Heart right ventricle (tissue), 16 donors: ENCODE data around the gene CDH23. TPM values are rescaled to one million over a fixed set of nuclear protein-coding genes. Genes with fewer than 3 reads are reported as not detected.

Experiments used
- ATAC-seq, 8 donors: fragments of 200-7000 bp; cut with Tn5 transposase; one replicate each; pipeline ENCODE4 v1.9.1; 2020; ENCODE audit warnings: mild to moderate bottlenecking in 8 of 8, moderate library complexity in 8 of 8, moderate number of reproducible peaks in 1 of 8
- DNase-seq, 2 donors: peaks; one replicate each; pipeline ENCODE4 v3.0.0-alpha.2; 2020
- H3K27ac ChIP-seq, 10 donors: fragments of 200-600 bp; sonication (generic) in 2 of 10; one replicate each; pipeline versions ENCODE4 v1.5.0 to v1.8.0; 2020 to 2022; ENCODE audit warnings: mild to moderate bottlenecking in 3 of 10
- H3K27me3 ChIP-seq, 7 donors: fragments of 200-600 bp; one replicate each; pipeline ENCODE4 v1.8.0; 2021 to 2022; ENCODE audit warnings: mild to moderate bottlenecking in 2 of 7
- H3K36me3 ChIP-seq, 9 donors: fragments of 200-600 bp; sonication (generic) in 1 of 9; one replicate each; pipeline versions ENCODE4 v1.5.0 to v1.8.0; 2020 to 2022; ENCODE audit warnings: mild to moderate bottlenecking in 2 of 9
- H3K4me1 ChIP-seq, 9 donors: fragments of 200-600 bp; sonication (generic) in 1 of 9; one replicate each; pipeline versions ENCODE4 v1.5.0 to v1.8.0; 2020 to 2022; ENCODE audit warnings: mild to moderate bottlenecking in 4 of 9
- H3K4me3 ChIP-seq, 10 donors: fragments of 200-600 bp; sonication (generic) in 2 of 10; one replicate each; pipeline versions ENCODE4 v1.5.0 to v1.8.0; 2020 to 2022; ENCODE audit warnings: mild to moderate bottlenecking in 7 of 10, moderate library complexity in 2 of 10
- H3K9me3 ChIP-seq, 11 donors: fragments of 200-600 bp in 10 of 11; sonication (generic) in 2 of 11; one replicate each; pipeline versions ENCODE4 v1.5.0 to v1.8.0; 2013 to 2022; ENCODE audit warnings: mild to moderate bottlenecking in 2 of 11, control low read depth in 1 of 11, moderate library complexity in 1 of 11
- CTCF ChIP-seq, 9 donors: fragments of 200-600 bp; sonication (generic) in 2 of 9; IDR thresholded peaks; one replicate each; pipeline versions ENCODE4 v1.5.0 to v1.8.0; 2021 to 2022; ENCODE audit warnings: antibody characterized with exemption in 9 of 9, mild to moderate bottlenecking in 5 of 9, moderate library complexity in 1 of 9
- WGBS, 2 donors: extraction: QIAGEN DNeasy Blood & Tissue Kit; methylation state at CpG; one replicate each; pipeline ENCODE4 v1.1.7; 2013; ENCODE audit warnings: inconsistent platforms in 1 of 2; 5-methylcytosine and 5-hydroxymethylcytosine counted together
- intact Hi-C, 10 donors: fragments of 100-400 bp; cut with DNase I; formaldehyde crosslinking; loops; one replicate each; pipeline versions ENCODE4 v1.11.1 to v1.14.2; 2022
- polyA plus RNA-seq, 2 donors: library from polyadenylated mRNA; stranded (reverse); fragments of 200-250 nt; gene quantifications; one replicate each; pipeline ENCODE4 v1.2.3, GENCODE V29; 2013
- total RNA-seq, 10 donors: library from RNA; stranded (reverse); fragmentation: NEBNext Ultra II Directional in 3 of 10; extraction: Animal tissue kit (Norgen Biotek cat#: 25700) in 3 of 10; gene quantifications; one replicate each; pipeline versions ENCODE4 v1.2.1 to v1.2.4, GENCODE V29; 2021 to 2023
- donor health status: Arrhythmogenic right ventricular cardiomyopathy.
- donor health status: ischemic (EF 13 %, LVEDD 7.1; RV severe dilation, severe dysfunction).
- donor health status: healthy with polysubstance abuse.
- donor health status: DM: no; HTN: yes; CAD: no.
- donor health status: DM: no; HTN: no; CAD: no.
- donor health status: ischemic (EF 25% LVEDD 6.9; RV normal size, moderate dysfunction).
- donor health status: ischemic (EF 25% LVEDD 5.7; RV mildly dilated, moderate dysfunction).
- donor health status: healthy.
- donor health status: DM: yes; HTN: yes; CAD: no.
- donor health status: Ischemic cardiomyopathy.
- donor health status: ischemic (EF 35%, LVEDD 5.7; RV mildly dilated, moderate dysfunction).
- donor health status: nonischemic (EF 11% LVEDD 7.7; RV severe dilation, severe dysfunction).
- donor health status: DM: yes; HTN: yes; CAD: no.
- donor health status: PGD.
- donor health status: ischemic (EF 29% LVEDD 5.4; RV normal size, mild dysfunction).
- donor health status: nonischemic (EF 23%, LVEDD 6.1; RV moderate dilation, normal function).

Gene CDH23
- total and polyA plus RNA-seq, 12 donors, result 1.1 to 7.7 (median 4.6) TPM

- ATAC-seq (no peak), DNase-seq (no peak)
- intact Hi-C loops, result loop anchor here in 6 of 10 donors (5.0 to 10.0 kb wide), 5 partner anchors 83 to 214 kb away; partner anchors contain the start of genes CDH23 (in 3 of the 6) and SLC29A3 (in 1 of the 6)
- no peak for TF ChIP-seq CTCF (IDR thresholded peaks at IDR 0.05)
- WGBS, 2 donors, result 81 to 87% methylated on average over 5 of the region's 5 CpGs
- no peaks in the 10 kb centered on the region for H3K9me3 ChIP-seq
- no peaks in the 10 kb centered on the region for H3K27me3 ChIP-seq
- no peak overlapping the region for H3K27ac ChIP-seq
- H3K4me1 ChIP-seq, result peaks cover 14 to 45% (median 28%) of the 10 kb centered on the region in 9 donors
- no peaks in the 10 kb centered on the region for H3K36me3 ChIP-seq
- H3K4me3 ChIP-seq, result no peak overlapping the region
Measured at GRCh38 chr10:71480662-71481061, 83.9 kb downstream of the CDH23 start.

GRCh38 chr10:71481746-71482410 lies 85.2 kb downstream of the CDH23 start:
- Histone ChIP-seq H3K27me3 (no peaks in the 10 kb centered on the region), H3K9me3 (no peaks in the 10 kb centered on the region), H3K4me1 (peaks cover 2 to 33% (median 16%) of the 10 kb centered on the region in 9 donors), H3K36me3 (no peaks in the 10 kb centered on the region), H3K4me3 (no peak overlapping the region), H3K27ac (no peak overlapping the region)
- intact Hi-C loops, result loop anchor here in 7 of 10 donors (2.0 to 10.0 kb wide), 6 partner anchors 85 to 213 kb away; partner anchors contain the start of genes CDH23 (in 3 of the 7) and SLC29A3 (in 1 of the 7)
- ATAC-seq (no peak), DNase-seq (no peak)
- WGBS, 2 donors, result 84 to 88% methylated on average over 13 of the region's 13 CpGs
- TF ChIP-seq CTCF (IDR thresholded peaks at IDR 0.05), result no peak

GRCh38 chr10:71482620-71483019 lies 85.9 kb downstream of the CDH23 start:
- no peak for TF ChIP-seq CTCF (IDR thresholded peaks at IDR 0.05)
- DNase-seq, result no peak
- H3K9me3 ChIP-seq, result no peaks in the 10 kb centered on the region
- H3K27me3 ChIP-seq, result no peaks in the 10 kb centered on the region
- intact Hi-C loops, result loop anchor here in 7 of 10 donors (2.0 to 10.0 kb wide), 6 partner anchors 85 to 212 kb away; partner anchors contain the start of genes CDH23 (in 3 of the 7) and SLC29A3 (in 1 of the 7)
- H3K4me3 ChIP-seq, result no peak overlapping the region
- no peak for ATAC-seq
- H3K36me3 ChIP-seq, result no peaks in the 10 kb centered on the region
- no peak overlapping the region for H3K27ac ChIP-seq
- 94 to 97% methylated on average over 6 of the region's 6 CpGs for WGBS, 2 donors
- H3K4me1 ChIP-seq, result peaks cover 0 to 26% (median 9%) of the 10 kb centered on the region in 9 donors

- WGBS, 2 donors, result 91 to 97% methylated on average over 4 of the region's 4 CpGs
Measured at GRCh38 chr10:71483135-71483534, 86.4 kb downstream of the CDH23 start.

More at GRCh38 chr10:71483135-71483534, 86.4 kb downstream of the CDH23 start:
- DNase-seq (no peak), ATAC-seq (no peak)
- no peak for TF ChIP-seq CTCF (IDR thresholded peaks at IDR 0.05)
- no peaks in the 10 kb centered on the region for H3K36me3 ChIP-seq
- no peak overlapping the region for H3K27ac ChIP-seq
- peaks cover 0 to 21% (median 9%) of the 10 kb centered on the region in 9 donors for H3K4me1 ChIP-seq
- peaks cover 0 to 5% (median 0%) of the 10 kb centered on the region in 11 donors for H3K9me3 ChIP-seq
- no peak overlapping the region for H3K4me3 ChIP-seq
- H3K27me3 ChIP-seq, result no peaks in the 10 kb centered on the region
- intact Hi-C loops, result loop anchor here in 7 of 10 donors (2.0 to 10.0 kb wide), 6 partner anchors 86 to 212 kb away; partner anchors contain the start of genes CDH23 (in 3 of the 7) and SLC29A3 (in 1 of the 7)
